HEK293 (cell line): ENCODE results near the gene SLITRK4.

Experiments used
- CTCF ChIA-PET: fragments of 350-600 bp; formaldehyde crosslinking; extraction: SDS; loops from one replicate; lab custom pipeline; 2021; ENCODE audit warnings: antibody characterized with exemption; lab: Yijun Ruan, JAX
- POLR2A ChIA-PET: fragments of 300-600 bp; formaldehyde crosslinking; extraction: SDS; loops from one replicate; lab custom pipeline; 2020; ENCODE audit warnings: antibody characterized with exemption, inconsistent platforms; lab: Yijun Ruan, JAX
- H3K27ac ChIP-seq: fragments of 200-500 bp; sonication (Bioruptor generic); 2 replicates; pipeline ENCODE4 v1.5.1; 2014; ENCODE audit warnings: low read depth, low read length, control low read depth, inconsistent platforms; ENCODE audit errors: extremely low read depth
- H3K36me3 ChIP-seq, 2 experiments: fragments of 200-500 bp in 1 of 2; sonication (Bioruptor generic) in 1 of 2; 1 replicate in 1 of 2; 2 replicates in 1 of 2; pipeline ENCODE4 v1.5.1; 2014 to 2017; ENCODE audit warnings: inconsistent platforms in 2 of 2, low read length in 2 of 2; ENCODE audit not compliant: control insufficient read depth in 2 of 2, insufficient read depth in 1 of 2
- H3K4me1 ChIP-seq: fragments of 200-500 bp; sonication (Bioruptor generic); 2 replicates; pipeline ENCODE4 v1.5.1; 2014; ENCODE audit warnings: mild to moderate bottlenecking, low read length, inconsistent platforms; ENCODE audit not compliant: control insufficient read depth, insufficient read depth
- H3K4me3 ChIP-seq: 2 replicates; pipeline ENCODE4 v1.5.1; 2011; ENCODE audit warnings: low read depth, mild to moderate bottlenecking, control low read depth, low read length, moderate library complexity
- H3K9me3 ChIP-seq: fragments of 200-500 bp; sonication (Bioruptor generic); 2 replicates; pipeline ENCODE4 v1.5.1; 2014; ENCODE audit warnings: low read depth, low read length, inconsistent platforms; ENCODE audit not compliant: control insufficient read depth, insufficient read depth
- GLIS2 ChIP-seq: fragments of 450-650 bp; formaldehyde crosslinking; IDR thresholded peaks from 2 replicates; pipeline ENCODE4 v1.5.1; 2016; ENCODE audit warnings: missing biosample characterization, missing genetic modification characterization
- KLF9 ChIP-seq: fragments of 450-650 bp; formaldehyde crosslinking; IDR thresholded peaks from 2 replicates; pipeline ENCODE4 v1.5.1; 2016; ENCODE audit warnings: missing biosample characterization, missing genetic modification characterization, low read depth
- ZBTB11 ChIP-seq: fragments of 450-650 bp; formaldehyde crosslinking; conservative IDR thresholded peaks from 2 replicates; pipeline ENCODE4 v1.5.1; 2016; ENCODE audit warnings: low read depth, missing biosample characterization, missing genetic modification characterization
- ZIC2 ChIP-seq: fragments of 450-650 bp; formaldehyde crosslinking; IDR thresholded peaks from 2 replicates; pipeline ENCODE4 v1.5.1; 2016; ENCODE audit warnings: missing biosample characterization, missing genetic modification characterization
- ZNF133 ChIP-seq: fragments of 450-650 bp; formaldehyde crosslinking; IDR thresholded peaks from 2 replicates; pipeline ENCODE4 v1.5.1; 2016; ENCODE audit warnings: missing biosample characterization, missing genetic modification characterization
- ZNF169 ChIP-seq: fragments of 450-650 bp; formaldehyde crosslinking; IDR thresholded peaks from 2 replicates; pipeline ENCODE4 v1.5.1; 2016; ENCODE audit warnings: missing biosample characterization, missing genetic modification characterization
- ZNF223 ChIP-seq: fragments of 450-650 bp; formaldehyde crosslinking; IDR thresholded peaks from 2 replicates; pipeline ENCODE4 v1.5.1; 2016; ENCODE audit warnings: missing biosample characterization, missing genetic modification characterization
- ZNF24 ChIP-seq: fragments of 450-650 bp; formaldehyde crosslinking; IDR thresholded peaks from 2 replicates; pipeline ENCODE4 v1.5.1; 2016; ENCODE audit warnings: missing biosample characterization, missing genetic modification characterization
- ZNF280C ChIP-seq: fragments of 450-650 bp; formaldehyde crosslinking; IDR thresholded peaks from 2 replicates; pipeline ENCODE4 v1.5.1; 2016; ENCODE audit warnings: missing biosample characterization, missing genetic modification characterization
- ZNF280D ChIP-seq: fragments of 450-650 bp; formaldehyde crosslinking; IDR thresholded peaks from 2 replicates; pipeline ENCODE4 v1.5.1; 2016; ENCODE audit warnings: missing biosample characterization, missing genetic modification characterization
- ZNF433 ChIP-seq: fragments of 450-650 bp; formaldehyde crosslinking; IDR thresholded peaks from 2 replicates; pipeline ENCODE4 v1.5.1; 2016; ENCODE audit warnings: missing biosample characterization, missing genetic modification characterization, low read depth
- ZNF510 ChIP-seq: fragments of 450-650 bp; formaldehyde crosslinking; IDR thresholded peaks from 2 replicates; pipeline ENCODE4 v1.5.1; 2018; ENCODE audit warnings: mild to moderate bottlenecking, missing genetic modification characterization, missing biosample characterization; ENCODE audit not compliant: insufficient replicate concordance
- ZNF600 ChIP-seq: fragments of 450-650 bp; formaldehyde crosslinking; IDR thresholded peaks from 2 replicates; pipeline ENCODE4 v1.5.1; 2016; ENCODE audit warnings: missing biosample characterization, missing genetic modification characterization
- ZNF843 ChIP-seq: fragments of 450-650 bp; formaldehyde crosslinking; IDR thresholded peaks from 2 replicates; pipeline ENCODE4 v1.5.1; 2016; ENCODE audit warnings: missing biosample characterization, missing genetic modification characterization
- TF ChIP-seq, protein P1 (sequence below): fragments of 450-650 bp; formaldehyde crosslinking; IDR thresholded peaks from 2 replicates; pipeline ENCODE4 v1.5.1; 2016; ENCODE audit warnings: missing biosample characterization, missing genetic modification characterization, borderline replicate concordance
- TF ChIP-seq, protein P2 (sequence below): fragments of 450-650 bp; formaldehyde crosslinking; IDR thresholded peaks from 2 replicates; pipeline ENCODE4 v1.5.0; 2017; ENCODE audit warnings: missing biosample characterization, missing genetic modification characterization, borderline replicate concordance

Gene SLITRK4

GRCh38 chrX:143633461-143634308, 2.2 kb downstream of the SLITRK4 start (continued):
- TF ChIP-seq, protein P1, sequence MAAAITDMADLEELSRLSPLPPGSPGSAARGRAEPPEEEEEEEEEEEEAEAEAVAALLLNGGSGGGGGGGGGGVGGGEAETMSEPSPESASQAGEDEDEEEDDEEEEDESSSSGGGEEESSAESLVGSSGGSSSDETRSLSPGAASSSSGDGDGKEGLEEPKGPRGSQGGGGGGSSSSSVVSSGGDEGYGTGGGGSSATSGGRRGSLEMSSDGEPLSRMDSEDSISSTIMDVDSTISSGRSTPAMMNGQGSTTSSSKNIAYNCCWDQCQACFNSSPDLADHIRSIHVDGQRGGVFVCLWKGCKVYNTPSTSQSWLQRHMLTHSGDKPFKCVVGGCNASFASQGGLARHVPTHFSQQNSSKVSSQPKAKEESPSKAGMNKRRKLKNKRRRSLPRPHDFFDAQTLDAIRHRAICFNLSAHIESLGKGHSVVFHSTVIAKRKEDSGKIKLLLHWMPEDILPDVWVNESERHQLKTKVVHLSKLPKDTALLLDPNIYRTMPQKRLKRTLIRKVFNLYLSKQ (tag by site-specific recombination) = no peak
- TF ChIP-seq ZNF600 (no peak), ZNF169 (no peak), ZNF433 (tag by site-specific recombination) (no peak), ZNF280D (no peak), GLIS2 (tag by site-specific recombination) (no peak), ZIC2 (tag by site-specific recombination) (no peak), ZNF510 (tag by site-specific recombination) (no peak), KLF9 (tag by site-specific recombination) (no peak), ZBTB11 (tag by site-specific recombination) (no peak)

GRCh38 chrX:143632625-143633410, 3.1 kb downstream of the SLITRK4 start:
- Histone ChIP-seq H3K36me3 (no peaks in the 10 kb centered on the region), H3K4me1 (no peaks in the 10 kb centered on the region), H3K4me3 (peak overlapping the region; percentile 42), H3K27ac (no peak overlapping the region), H3K9me3 (no peaks in the 10 kb centered on the region; the same call in 1 of the 2 replicates)
- no peak for TF ChIP-seq ZNF843 (tag by site-specific recombination)
- POLR2A ChIA-PET = no interaction called here
- CTCF ChIA-PET = interaction anchor here (0.6 to 0.7 kb wide), 5 partner anchors 26 to 213 kb away, joined by 3 to 9 read pairs (median 3); no protein-coding TSS in a partner anchor

DNA sequence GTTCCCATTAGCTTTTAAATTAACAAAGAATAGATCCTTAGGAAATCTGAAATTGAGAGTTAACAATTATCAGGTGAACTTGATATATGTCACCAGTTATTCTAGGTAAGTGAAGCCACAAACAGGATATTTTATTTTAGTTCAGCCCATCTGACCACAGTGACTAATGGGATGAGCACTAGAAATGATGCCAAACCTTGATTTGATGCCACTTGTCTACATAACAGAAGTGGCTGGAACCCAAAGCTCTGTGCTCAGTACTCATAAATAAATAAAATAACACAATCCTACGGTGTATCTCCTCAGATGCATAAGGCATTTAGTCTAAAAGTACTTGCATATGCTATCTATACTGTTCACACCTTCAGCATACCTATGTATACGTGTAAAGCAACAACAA, 12.2 kb downstream of the SLITRK4 start:
- no peak overlapping the region for H3K27ac ChIP-seq
- no peaks in the 10 kb centered on the region for H3K36me3 ChIP-seq
- ChIA-PET CTCF (interaction anchor here (0.9 kb wide), 1 partner anchor 41 kb away, joined by 4 read pairs; no protein-coding TSS in a partner anchor), POLR2A (no interaction called here)
- no peaks in the 10 kb centered on the region; the same call in 1 of the 2 replicates for H3K9me3 ChIP-seq
- H3K4me1 ChIP-seq = no peaks in the 10 kb centered on the region
- H3K4me3 ChIP-seq = no peak overlapping the region
- TF ChIP-seq ZNF133 (tag by site-specific recombination) (no peak), ZIC2 (tag by site-specific recombination) (no peak), ZNF280C (tag by site-specific recombination) (no peak), ZNF223 (tag by site-specific recombination) (no peak), ZNF24 (no peak)
- TF ChIP-seq, protein P2, sequence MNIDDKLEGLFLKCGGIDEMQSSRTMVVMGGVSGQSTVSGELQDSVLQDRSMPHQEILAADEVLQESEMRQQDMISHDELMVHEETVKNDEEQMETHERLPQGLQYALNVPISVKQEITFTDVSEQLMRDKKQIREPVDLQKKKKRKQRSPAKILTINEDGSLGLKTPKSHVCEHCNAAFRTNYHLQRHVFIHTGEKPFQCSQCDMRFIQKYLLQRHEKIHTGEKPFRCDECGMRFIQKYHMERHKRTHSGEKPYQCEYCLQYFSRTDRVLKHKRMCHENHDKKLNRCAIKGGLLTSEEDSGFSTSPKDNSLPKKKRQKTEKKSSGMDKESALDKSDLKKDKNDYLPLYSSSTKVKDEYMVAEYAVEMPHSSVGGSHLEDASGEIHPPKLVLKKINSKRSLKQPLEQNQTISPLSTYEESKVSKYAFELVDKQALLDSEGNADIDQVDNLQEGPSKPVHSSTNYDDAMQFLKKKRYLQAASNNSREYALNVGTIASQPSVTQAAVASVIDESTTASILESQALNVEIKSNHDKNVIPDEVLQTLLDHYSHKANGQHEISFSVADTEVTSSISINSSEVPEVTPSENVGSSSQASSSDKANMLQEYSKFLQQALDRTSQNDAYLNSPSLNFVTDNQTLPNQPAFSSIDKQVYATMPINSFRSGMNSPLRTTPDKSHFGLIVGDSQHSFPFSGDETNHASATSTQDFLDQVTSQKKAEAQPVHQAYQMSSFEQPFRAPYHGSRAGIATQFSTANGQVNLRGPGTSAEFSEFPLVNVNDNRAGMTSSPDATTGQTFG (tag by site-specific recombination) = no peak
